PC-3 (cell line): ENCODE measurements around the gene PKP3. TPM values are rescaled to one million over a fixed set of nuclear protein-coding genes. Genes with fewer than 3 reads are reported as not detected.

ENCODE experiments used
- ATAC-seq: fragments of 200-7000 bp; cut with Tn5 transposase; 2 replicates; pipeline ENCODE4 v1.9.1; 2020; ENCODE audit warnings: mild to moderate bottlenecking, moderate library complexity
- BruUV-seq: library from RNA; stranded (reverse); fragments of 400-500 nt; replicated peaks from 2 replicates; lab custom pipeline; 2021; lab: Mats Ljungman, UMichigan
- CTCF ChIA-PET: fragments of 300-600 bp; sonication (Branson Sonifier 250); formaldehyde crosslinking; loops from one replicate; lab custom pipeline; 2022; ENCODE audit warnings: antibody characterized with exemption; lab: Charles Lee
- POLR2A ChIA-PET: fragments of 300-600 bp; sonication (Branson Sonifier 250); formaldehyde crosslinking; loops from one replicate; lab custom pipeline; 2022; ENCODE audit warnings: antibody characterized with exemption; ENCODE audit not compliant: unreplicated experiment; lab: Charles Lee
- DNase-seq: peaks from one replicate; pipeline ENCODE4 v3.0.0-alpha.2; 2015
- H2AFZ ChIP-seq: fragments of 300-600 bp; sonication (generic); 2 replicates; pipeline ENCODE4 v1.6.0; 2016; ENCODE audit warnings: antibody characterized with exemption, low read length
- H3F3A ChIP-seq: fragments of 300-600 bp; sonication (generic); one replicate; pipeline ENCODE4 v1.6.0; 2017; ENCODE audit warnings: antibody characterized with exemption, low read length, control low read depth, mild to moderate bottlenecking; ENCODE audit not compliant: unreplicated experiment
- H3K27ac ChIP-seq: fragments of 300-600 bp; sonication (generic); 2 replicates; pipeline ENCODE4 v1.5.1; 2016; ENCODE audit warnings: mild to moderate bottlenecking, low read length
- H3K27me3 ChIP-seq: fragments of 300-600 bp; sonication (generic); 2 replicates; pipeline ENCODE4 v1.6.1; 2016; ENCODE audit warnings: low read length, mixed read lengths
- H3K36me3 ChIP-seq: fragments of 300-600 bp; sonication (generic); 2 replicates; pipeline ENCODE4 v1.6.1; 2016; ENCODE audit warnings: low read depth, mixed run types, low read length, mixed read lengths
- H3K4me1 ChIP-seq: fragments of 300-600 bp; sonication (generic); 2 replicates; pipeline ENCODE4 v1.5.1; 2016; ENCODE audit warnings: low read length; ENCODE audit not compliant: insufficient read depth
- H3K4me2 ChIP-seq: fragments of 300-600 bp; sonication (generic); 2 replicates; pipeline ENCODE4 v1.6.0; 2016; ENCODE audit warnings: low read length
- H3K4me3 ChIP-seq: fragments of 300-600 bp; sonication (generic); 2 replicates; pipeline ENCODE4 v1.5.1; 2016; ENCODE audit warnings: mild to moderate bottlenecking, low read length, mixed read lengths
- H3K79me2 ChIP-seq: fragments of 300-600 bp; sonication (generic); 2 replicates; pipeline ENCODE4 v1.6.1; 2017; ENCODE audit warnings: low read length, mixed read lengths
- H3K9ac ChIP-seq: fragments of 300-600 bp; sonication (generic); 2 replicates; pipeline ENCODE4 v1.6.0; 2016; ENCODE audit warnings: mild to moderate bottlenecking, low read length
- H3K9me2 ChIP-seq: fragments of 300-600 bp; sonication (generic); replicated peaks from 2 replicates; pipeline ENCODE4 v1.6.1; 2016; ENCODE audit warnings: mixed run types, low read length, mixed read lengths
- H3K9me3 ChIP-seq: fragments of 300-600 bp; sonication (generic); 2 replicates; pipeline ENCODE4 v1.6.1; 2016; ENCODE audit warnings: low read length, mixed read lengths
- H4K20me1 ChIP-seq: fragments of 300-600 bp; sonication (generic); 2 replicates; pipeline ENCODE4 v1.6.1; 2016; ENCODE audit warnings: low read length, mixed read lengths
- CTCF ChIP-seq: fragments of 300-600 bp; sonication (generic); conservative IDR thresholded peaks from 2 replicates; pipeline ENCODE4 v1.5.1; 2017; ENCODE audit warnings: antibody characterized with exemption, low read depth, mild to moderate bottlenecking, low read length
- EZH2 ChIP-seq: fragments of 300-600 bp; sonication (generic); IDR thresholded peaks from one replicate; pipeline ENCODE4 v1.6.1; 2017; ENCODE audit warnings: antibody characterized with exemption, mild to moderate bottlenecking, low read length; ENCODE audit not compliant: unreplicated experiment
- EZH2phosphoT487 ChIP-seq: fragments of 300-600 bp; sonication (generic); IDR thresholded peaks from 2 replicates; pipeline ENCODE4 v1.6.1; 2018; ENCODE audit warnings: mild to moderate bottlenecking, antibody characterized with exemption, low read length, borderline replicate concordance
- intact Hi-C: fragments of 100-400 bp; cut with micrococcal nuclease; formaldehyde crosslinking; loops from 2 replicates; pipeline ENCODE4 v1.9.0; 2023
- total RNA-seq: library from RNA; depleted of rRNA; stranded (reverse); fragments of >200 nt; gene quantifications from 2 replicates; pipeline ENCODE4 v1.2.3, GENCODE V29; 2014

PKP3 gene
- total RNA-seq, 1 experiment from 2014 or later = 218 TPM

GRCh38 chr11:382081-382629, 11.9 kb upstream of the PKP3 start:
- Histone ChIP-seq H3K9me3 (no peaks in the 10 kb centered on the region), H3K9me2 (no peaks in the 10 kb centered on the region), H3K27me3 (no peaks in the 10 kb centered on the region), H3K27ac (no peak overlapping the region), H3F3A (no peaks in the 10 kb centered on the region), H3K79me2 (no peaks in the 10 kb centered on the region), H4K20me1 (no peaks in the 10 kb centered on the region), H3K4me1 (no peaks in the 10 kb centered on the region), H3K4me3 (no peak overlapping the region), H2AFZ (no peak overlapping the region), H3K36me3 (no peaks in the 10 kb centered on the region), H3K4me2 (no peak overlapping the region), H3K9ac (no peak overlapping the region)
- no peak for ATAC-seq
- ChIA-PET CTCF (no interaction called here), POLR2A (no interaction called here)
- DNase-seq = no peak
- TF ChIP-seq EZH2phosphoT487 (no peak), CTCF (no peak), EZH2 (no peak)
- intact Hi-C loops = no loop called here
- no TSS peak for BruUV-seq

GRCh38 chr11:383431-383830, 10.6 kb upstream of the PKP3 start:
- ATAC-seq (no peak), DNase-seq (no peak)
- Histone ChIP-seq H2AFZ (no peak overlapping the region), H3K9me2 (no peaks in the 10 kb centered on the region), H3K4me2 (no peak overlapping the region), H3F3A (no peaks in the 10 kb centered on the region), H3K27ac (no peak overlapping the region), H3K36me3 (no peaks in the 10 kb centered on the region), H3K4me3 (no peak overlapping the region), H3K79me2 (no peaks in the 10 kb centered on the region), H3K9me3 (no peaks in the 10 kb centered on the region), H3K4me1 (no peaks in the 10 kb centered on the region), H4K20me1 (no peaks in the 10 kb centered on the region), H3K27me3 (no peaks in the 10 kb centered on the region), H3K9ac (no peak overlapping the region)
- POLR2A ChIA-PET = no interaction called here
- TF ChIP-seq EZH2phosphoT487 (no peak), CTCF (no peak), EZH2 (no peak)
- intact Hi-C loops = no loop called here
- CTCF ChIA-PET = no interaction called here
- BruUV-seq = no TSS peak

- ChIA-PET CTCF (no interaction called here), POLR2A (no interaction called here)
- no peak for ATAC-seq
- Histone ChIP-seq H3K27ac (no peak overlapping the region), H3K4me2 (no peak overlapping the region), H3K9me2 (no peaks in the 10 kb centered on the region), H4K20me1 (no peaks in the 10 kb centered on the region), H3K4me1 (no peaks in the 10 kb centered on the region), H2AFZ (no peak overlapping the region), H3K27me3 (no peaks in the 10 kb centered on the region), H3K4me3 (no peak overlapping the region), H3K79me2 (no peaks in the 10 kb centered on the region), H3K9me3 (no peaks in the 10 kb centered on the region), H3K9ac (no peak overlapping the region), H3K36me3 (no peaks in the 10 kb centered on the region), H3F3A (no peaks in the 10 kb centered on the region)
- DNase-seq = no peak
- intact Hi-C loops = no loop called here
- TF ChIP-seq CTCF = no peak
- no TSS peak for BruUV-seq
These were observed 9.5 kb upstream of the PKP3 start for GRCh38 chr11:384511-384910.
